Psoas muscle (tissue), 8 donors: ENCODE results near the gene DNAH2. TPM values are rescaled to one million over a fixed set of nuclear protein-coding genes. Genes with fewer than 3 reads are reported as not detected.
A peak's percentile ranks its signal among the peaks of the same experiment; 100 is the strongest.

Experiments used
- ATAC-seq, 4 donors: fragments of 200-7000 bp; cut with Tn5 transposase; one replicate each; pipeline ENCODE4 v1.9.1; 2020; ENCODE audit warnings: moderate library complexity in 3 of 4, mild to moderate bottlenecking in 2 of 4
- DNase-seq, 2 donors: peaks; one replicate each; pipeline ENCODE4 v3.0.0-alpha.2; 2020
- H3K27ac ChIP-seq: fragments of 200-600 bp; one replicate; pipeline ENCODE4 v1.8.0; 2022
- H3K27me3 ChIP-seq, 3 donors: fragments of 200-600 bp in 1 of 3; one replicate each; pipeline versions ENCODE4 v1.6.1 to v1.8.0; 2013 to 2022; ENCODE audit warnings: low read length in 2 of 3, mild to moderate bottlenecking in 2 of 3, moderate library complexity in 1 of 3; ENCODE audit not compliant: insufficient read depth in 3 of 3
- H3K36me3 ChIP-seq, 2 donors: fragments of 200-600 bp in 1 of 2; one replicate each; pipeline versions ENCODE4 v1.6.1 to v1.8.0; 2013 to 2022; ENCODE audit warnings: low read depth in 1 of 2, mild to moderate bottlenecking in 1 of 2, moderate library complexity in 1 of 2; ENCODE audit not compliant: insufficient read depth in 1 of 2
- H3K4me1 ChIP-seq: fragments of 200-600 bp; one replicate; pipeline ENCODE4 v1.8.0; 2022
- H3K4me3 ChIP-seq: fragments of 200-600 bp; one replicate; pipeline ENCODE4 v1.8.0; 2022; ENCODE audit warnings: mild to moderate bottlenecking
- H3K9me3 ChIP-seq: fragments of 200-600 bp; one replicate; pipeline ENCODE4 v1.8.0; 2022
- WGBS, 3 donors: extraction: QIAGEN DNeasy Blood & Tissue Kit; methylation state at CpG; one replicate each; pipeline versions ENCODE4 v1.1.6 to v1.1.7; 2013; 5-methylcytosine and 5-hydroxymethylcytosine counted together
- intact Hi-C, 2 donors: fragments of 100-400 bp; cut with DNase I; formaldehyde crosslinking; loops; one replicate each; pipeline versions ENCODE4 v1.11.0 to v1.14.2; 2022
- polyA plus RNA-seq, 3 donors: library from polyadenylated mRNA; stranded (reverse); fragments of 200-250 nt; gene quantifications; one replicate each; pipeline ENCODE4 v1.2.3, GENCODE V29; 2013
- total RNA-seq, 4 donors: library from RNA; stranded (reverse); fragmentation: NEBNext Ultra II Directional in 2 of 4; extraction: Animal tissue kit (Norgen Biotek cat#: 25700) in 2 of 4; gene quantifications; one replicate each; pipeline versions ENCODE4 v1.2.1 to v1.2.4, GENCODE V29; 2021 to 2023
- TF ChIP-seq, protein P1 (sequence below): fragments of 200-600 bp; IDR thresholded peaks from one replicate; pipeline ENCODE4 v1.8.0; 2022; ENCODE audit warnings: antibody characterized with exemption
- donor health status: healthy with polysubstance abuse.
- donor health status: DM: no; HTN: no; CAD: no; lungs with moderate emphysema.
- donor health status: Bipolar disorder and iron deficiency.
- donor health status: healthy.
- donor health status: DM: yes; HTN: yes; CAD: no.
- donor health status: DM: no; HTN: no; CAD: no.
- donor health status: DM: no; HTN: no; CAD: no.
- donor health status: DM: yes; HTN: yes; CAD: no.

DNAH2 gene
- total and polyA plus RNA-seq, 7 donors, result 0.01 to 0.10 (median 0.06) TPM

GRCh38 chr17:7701681-7702080, 15.9 kb upstream of the DNAH2 start:
- H3K9me3 ChIP-seq, result no peaks in the 10 kb centered on the region

GRCh38 chr17:7702776-7703175, 14.8 kb upstream of the DNAH2 start:
- ATAC-seq (no peak), DNase-seq (no peak)
- H3K9me3 ChIP-seq, result no peaks in the 10 kb centered on the region
- intact Hi-C loops, result no loop called here
- peaks cover 0 to 50% (median 17%) of the 10 kb centered on the region in 3 donors for H3K27me3 ChIP-seq
- H3K4me1 ChIP-seq, result peaks cover 7% of the 10 kb centered on the region
- 90 to 91% (median 90%) methylated on average over 13 of the region's 13 CpGs for WGBS, 3 donors
- H3K27ac ChIP-seq, result no peak overlapping the region
- TF ChIP-seq, protein P1, sequence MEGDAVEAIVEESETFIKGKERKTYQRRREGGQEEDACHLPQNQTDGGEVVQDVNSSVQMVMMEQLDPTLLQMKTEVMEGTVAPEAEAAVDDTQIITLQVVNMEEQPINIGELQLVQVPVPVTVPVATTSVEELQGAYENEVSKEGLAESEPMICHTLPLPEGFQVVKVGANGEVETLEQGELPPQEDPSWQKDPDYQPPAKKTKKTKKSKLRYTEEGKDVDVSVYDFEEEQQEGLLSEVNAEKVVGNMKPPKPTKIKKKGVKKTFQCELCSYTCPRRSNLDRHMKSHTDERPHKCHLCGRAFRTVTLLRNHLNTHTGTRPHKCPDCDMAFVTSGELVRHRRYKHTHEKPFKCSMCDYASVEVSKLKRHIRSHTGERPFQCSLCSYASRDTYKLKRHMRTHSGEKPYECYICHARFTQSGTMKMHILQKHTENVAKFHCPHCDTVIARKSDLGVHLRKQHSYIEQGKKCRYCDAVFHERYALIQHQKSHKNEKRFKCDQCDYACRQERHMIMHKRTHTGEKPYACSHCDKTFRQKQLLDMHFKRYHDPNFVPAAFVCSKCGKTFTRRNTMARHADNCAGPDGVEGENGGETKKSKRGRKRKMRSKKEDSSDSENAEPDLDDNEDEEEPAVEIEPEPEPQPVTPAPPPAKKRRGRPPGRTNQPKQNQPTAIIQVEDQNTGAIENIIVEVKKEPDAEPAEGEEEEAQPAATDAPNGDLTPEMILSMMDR, result no peak
- H3K36me3 ChIP-seq, result peaks cover 7 to 24% of the 10 kb centered on the region in 2 donors
- no peak overlapping the region for H3K4me3 ChIP-seq

More at GRCh38 chr17:7701681-7702080, 15.9 kb upstream of the DNAH2 start:
- ATAC-seq (no peak), DNase-seq (no peak)
- peaks cover 0 to 39% (median 17%) of the 10 kb centered on the region in 3 donors for H3K27me3 ChIP-seq
- H3K4me1 ChIP-seq, result peaks cover 7% of the 10 kb centered on the region
- H3K27ac ChIP-seq, result no peak overlapping the region
- peaks cover 7 to 24% of the 10 kb centered on the region in 2 donors for H3K36me3 ChIP-seq
- 91 to 93% (median 92%) methylated on average over 14 of the region's 14 CpGs for WGBS, 3 donors
- H3K4me3 ChIP-seq, result no peak overlapping the region
- intact Hi-C loops, result no loop called here
- TF ChIP-seq, protein P1, result no peak

DNA sequence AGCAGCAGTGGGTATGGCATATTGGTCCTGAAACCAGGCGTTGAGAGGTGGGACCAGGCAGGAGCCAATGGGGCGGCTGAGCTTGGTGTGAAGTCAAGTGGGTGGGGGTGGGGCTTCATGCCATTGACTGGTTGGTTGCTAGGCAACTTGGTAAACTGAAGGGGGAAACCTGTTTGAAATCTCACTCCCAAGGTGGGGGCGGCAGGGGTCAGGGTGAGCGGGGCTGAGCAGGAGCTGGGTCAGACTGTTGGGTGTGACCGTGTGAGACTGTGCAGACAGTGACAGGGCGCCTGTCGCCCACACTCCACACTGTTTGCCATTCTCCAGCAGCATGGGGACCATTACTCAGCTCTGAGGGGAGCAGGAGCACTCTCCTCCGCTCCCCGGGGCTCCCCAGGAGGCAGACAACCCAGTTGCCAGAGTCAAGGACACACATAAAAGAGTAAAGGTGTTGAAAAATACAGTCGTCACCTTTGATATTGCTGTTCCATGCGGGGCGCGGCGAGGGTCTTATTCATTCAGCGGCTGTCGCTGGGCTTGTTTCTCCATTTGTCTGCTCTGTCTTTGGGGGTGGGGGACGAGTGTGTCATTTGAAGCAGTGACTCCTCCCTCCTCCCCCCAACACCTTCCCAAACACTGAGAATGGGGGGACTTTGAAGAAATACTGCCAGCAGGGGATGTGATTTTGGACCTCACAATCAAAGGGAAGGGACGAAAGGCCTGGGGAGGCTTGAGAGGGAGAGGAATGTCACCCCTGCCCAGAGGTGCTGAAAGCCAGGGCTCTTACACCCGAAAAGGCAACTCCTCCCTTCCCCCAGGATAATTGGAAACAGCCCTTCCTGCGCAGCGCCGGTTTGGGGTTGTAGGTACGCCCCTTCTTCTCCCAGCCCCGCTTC, 13.7 kb upstream of the DNAH2 start:
- Histone ChIP-seq H3K27ac (no peak overlapping the region), H3K36me3 (peaks cover 7 to 24% of the 10 kb centered on the region in 2 donors), H3K4me1 (peaks cover 7% of the 10 kb centered on the region), H3K9me3 (no peaks in the 10 kb centered on the region), H3K27me3 (peaks cover 0 to 50% (median 18%) of the 10 kb centered on the region in 3 donors), H3K4me3 (no peak overlapping the region)
- intact Hi-C loops, result no loop called here
- 48 to 55% (median 51%) methylated on average over 24 of the region's 24 CpGs for WGBS, 3 donors
- TF ChIP-seq, protein P1, result no peak
- no peak for DNase-seq
- ATAC-seq, result peak in 1 of 4 donors; percentile 13

GRCh38 chr17:7704601-7705268, 12.8 kb upstream of the DNAH2 start, which contains the start of gene EFNB3:
Gene EFNB3, plus strand, starts transcription at chr17:7705202. Its CDS starts 397 bp downstream, at chr17:7705599.
- Histone ChIP-seq H3K4me3 (peak within 1 kb of the TSS; percentile 49), H3K4me1 (peaks cover 7% of the 10 kb centered on the region), H3K27ac (no peak within 1 kb of the TSS), H3K27me3 (peaks cover 0 to 57% (median 21%) of the 10 kb centered on the region in 3 donors), H3K9me3 (no peaks in the 10 kb centered on the region), H3K36me3 (peaks cover 7 to 24% of the 10 kb centered on the region in 2 donors)
- no peak for DNase-seq
- no peak for ATAC-seq
- 2 to 3% (median 3%) methylated on average over 30 to 39 of the region's 45 CpGs for WGBS, 3 donors
- TF ChIP-seq, protein P1, result no peak
- intact Hi-C loops, result no loop called here
